Measurements from ENCODE around the gene KRTAP5-5. TPM values are rescaled to one million over a fixed set of nuclear protein-coding genes. Genes with fewer than 3 reads are reported as not detected.
A peak's percentile ranks its signal among the peaks of the same experiment; 100 is the strongest.
"Not testable (repeated sequence)": the region's sequence is repeated elsewhere in the genome, so short reads cannot be mapped to it uniquely, and the experiment has no call there.

KRTAP5-5 gene
- total RNA-seq, 1 donor from 2014 or later, result not detected

- intact Hi-C loops (cut with DNase I), result no loop called here
- no peak for DNase-seq
- ATAC-seq (ENCODE audit: poor library complexity), result no peak
Observed at GRCh38 chr11:1604181-1604580, 25.4 kb upstream of the KRTAP5-5 start.

DNA sequence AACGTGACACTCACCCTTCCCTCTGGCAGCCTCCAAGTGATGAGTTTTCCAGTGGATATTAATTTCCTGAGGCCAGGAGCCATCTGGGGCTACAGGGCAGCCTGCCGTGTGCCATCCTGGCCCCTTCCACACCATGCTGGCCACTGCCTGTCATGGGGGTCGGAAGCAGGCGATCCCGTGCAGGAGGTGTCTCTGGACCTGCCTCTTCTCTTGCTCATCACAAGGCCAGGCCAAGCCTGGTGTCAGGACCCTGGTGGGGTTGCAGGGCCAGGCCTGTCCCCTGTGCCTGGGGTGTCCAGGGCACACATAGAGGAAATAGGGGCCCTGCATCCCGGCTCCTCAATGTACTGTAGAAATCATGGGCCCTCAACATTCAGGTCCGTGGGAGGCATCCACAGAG lies 24.9 kb upstream of the KRTAP5-5 start:
- ATAC-seq (ENCODE audit: poor library complexity), result no peak
- intact Hi-C loops (cut with DNase I), result no loop called here
- DNase-seq, result no peak

- ATAC-seq (ENCODE audit: poor library complexity); intact Hi-C loops (cut with DNase I): not testable (repeated sequence)
Observed at GRCh38 chr11:1605923-1606322, 23.7 kb upstream of the KRTAP5-5 start.

GRCh38 chr11:1607156-1607845 lies 22.3 kb upstream of the KRTAP5-5 start:
- intact Hi-C loops (cut with DNase I); DNase-seq: not testable (repeated sequence)

More at GRCh38 chr11:1605923-1606322, 23.7 kb upstream of the KRTAP5-5 start:
- not testable (repeated sequence) for DNase-seq

DNA sequence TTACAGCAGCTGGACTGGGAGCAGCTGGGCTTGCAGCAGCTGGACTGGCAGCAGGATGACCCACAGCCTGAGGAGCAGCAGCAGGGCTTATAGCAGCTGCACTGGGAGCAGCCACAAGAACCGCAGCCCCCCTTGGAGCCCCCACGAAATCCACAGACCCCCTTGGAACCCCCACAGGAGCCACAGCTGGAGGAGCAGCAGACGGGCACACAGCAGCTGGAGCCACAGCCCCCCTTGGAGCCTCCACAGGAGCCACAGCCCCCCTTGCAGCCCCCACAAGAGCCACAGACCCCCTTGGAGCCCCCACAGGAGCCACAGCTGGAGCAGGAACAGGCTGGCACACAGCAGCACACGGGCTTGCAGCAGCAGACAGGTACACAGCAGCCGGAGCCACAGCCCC lies 21.7 kb upstream of the KRTAP5-5 start:
- intact Hi-C loops (cut with DNase I); DNase-seq; ATAC-seq (ENCODE audit: poor library complexity): not testable (repeated sequence)

More at GRCh38 chr11:1607156-1607845, 22.3 kb upstream of the KRTAP5-5 start:
- ATAC-seq (ENCODE audit: poor library complexity), result not testable (repeated sequence)

DNA sequence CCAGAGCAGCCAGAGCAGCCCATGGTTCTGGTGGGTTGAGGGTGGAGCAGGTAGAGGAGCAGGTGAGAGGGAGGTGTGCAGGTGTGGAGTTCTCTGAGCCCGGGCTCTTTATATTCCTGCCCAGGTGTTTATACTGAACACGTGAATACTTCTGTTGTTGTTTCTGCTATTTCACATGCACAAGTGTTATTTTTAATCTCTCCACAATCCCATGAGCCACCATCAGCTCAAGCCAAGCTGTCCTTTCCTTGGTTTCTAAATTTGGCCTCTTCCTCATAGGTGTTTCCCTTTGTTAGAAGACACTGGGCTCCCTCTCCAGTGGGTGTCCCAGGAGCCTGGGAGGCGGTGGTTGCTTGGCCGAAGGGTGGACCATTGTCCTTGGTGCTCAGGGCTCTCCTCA lies 21.2 kb upstream of the KRTAP5-5 start, which contains the start of gene KRTAP5-3:
Gene KRTAP5-3, minus strand, starts transcription at position 101 of the 400 bp plus-strand sequence. Its CDS starts 78 bp downstream, at position 23.
- intact Hi-C loops (cut with DNase I), result no loop called here
- ATAC-seq (ENCODE audit: poor library complexity), result no peak
- no peak for DNase-seq

- DNase-seq, result no peak
- intact Hi-C loops (cut with DNase I), result no loop called here
- ATAC-seq (ENCODE audit: poor library complexity), result no peak
Observed at GRCh38 chr11:1618231-1618630, 11.3 kb upstream of the KRTAP5-5 start.

- no peak for DNase-seq
- no peak for ATAC-seq (ENCODE audit: poor library complexity)
- intact Hi-C loops (cut with DNase I), result no loop called here
Observed at GRCh38 chr11:1619449-1619848, 10.1 kb upstream of the KRTAP5-5 start.

- ATAC-seq (ENCODE audit: poor library complexity) (no peak), DNase-seq (no peak)
- intact Hi-C loops (cut with DNase I), result loop anchor here (10.0 kb wide), 1 partner anchor 77 kb away; no protein-coding TSS in a partner anchor
Observed at GRCh38 chr11:1622086-1622485, 7.5 kb upstream of the KRTAP5-5 start, which contains the start of gene KRTAP5-4. Gene KRTAP5-4 (minus strand): TSS chr11:1622138. CDS start chr11:1622093, 45 bp downstream.

- DNase-seq, result no peak
- intact Hi-C loops (cut with DNase I), result loop anchor here (10.0 kb wide), 1 partner anchor 79 kb away; no protein-coding TSS in a partner anchor
- no peak for ATAC-seq (ENCODE audit: poor library complexity)
Observed at GRCh38 chr11:1623716-1624115, 5.9 kb upstream of the KRTAP5-5 start.

GRCh38 chr11:1624621-1625020 lies 5.0 kb upstream of the KRTAP5-5 start:
- ATAC-seq (ENCODE audit: poor library complexity), result no peak
- no peak for DNase-seq
- intact Hi-C loops (cut with DNase I), result loop anchor here (10.0 kb wide), 1 partner anchor 80 kb away; no protein-coding TSS in a partner anchor

GRCh38 chr11:1625541-1625940 lies 4.0 kb upstream of the KRTAP5-5 start:
- intact Hi-C loops (cut with DNase I), result loop anchor here (10.0 kb wide), 1 partner anchor 81 kb away; no protein-coding TSS in a partner anchor
- no peak for ATAC-seq (ENCODE audit: poor library complexity)
- no peak for DNase-seq

DNA sequence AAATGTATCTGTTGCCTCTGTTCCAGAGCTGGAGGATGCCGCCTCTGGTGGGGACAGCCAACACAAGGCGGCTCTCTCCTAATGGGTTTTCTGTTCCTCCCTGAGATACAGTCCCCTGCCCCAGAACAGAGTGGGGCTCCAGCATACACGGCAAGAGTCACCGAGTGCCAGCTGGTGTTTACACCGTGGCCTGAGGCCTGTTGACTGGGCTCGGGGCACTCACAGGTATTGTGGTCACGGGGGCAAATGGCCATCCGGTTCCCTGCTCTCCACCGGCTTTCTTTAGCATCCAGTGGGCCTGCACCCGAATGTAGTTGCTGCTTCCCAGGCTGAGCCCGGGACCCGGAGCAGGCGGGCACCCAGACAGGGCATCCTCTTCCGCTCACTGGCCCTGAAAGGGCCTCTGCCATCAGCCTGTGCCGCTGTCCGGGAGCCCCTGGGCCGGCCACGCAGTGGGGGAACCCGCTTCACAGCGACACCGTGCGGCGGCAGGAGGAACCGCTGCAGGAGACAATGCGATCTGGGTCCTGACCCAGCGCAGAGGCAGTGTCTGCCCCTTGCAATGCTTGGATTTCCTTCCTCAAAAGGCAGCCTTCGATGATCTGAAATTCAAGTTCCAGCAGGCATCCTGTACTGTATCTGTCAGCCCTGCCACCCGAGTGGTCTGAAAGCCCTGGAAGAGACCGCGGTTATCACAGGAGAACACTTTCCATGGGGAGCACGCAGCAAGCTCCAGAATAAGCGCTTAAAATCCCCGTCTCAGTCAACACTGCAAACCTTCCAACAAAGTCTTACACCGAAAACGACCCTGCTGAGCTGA lies 859 bp upstream of the KRTAP5-5 start:
- ATAC-seq (ENCODE audit: poor library complexity) (peak; percentile 91), DNase-seq (peak; percentile 58)
- intact Hi-C loops (cut with DNase I), result loop anchor here (10.0 kb wide), 1 partner anchor 84 kb away; no protein-coding TSS in a partner anchor

GRCh38 chr11:1630271-1630670 lies 696 bp downstream of the KRTAP5-5 start:
- no peak for DNase-seq
- intact Hi-C loops (cut with DNase I), result no loop called here

DNA sequence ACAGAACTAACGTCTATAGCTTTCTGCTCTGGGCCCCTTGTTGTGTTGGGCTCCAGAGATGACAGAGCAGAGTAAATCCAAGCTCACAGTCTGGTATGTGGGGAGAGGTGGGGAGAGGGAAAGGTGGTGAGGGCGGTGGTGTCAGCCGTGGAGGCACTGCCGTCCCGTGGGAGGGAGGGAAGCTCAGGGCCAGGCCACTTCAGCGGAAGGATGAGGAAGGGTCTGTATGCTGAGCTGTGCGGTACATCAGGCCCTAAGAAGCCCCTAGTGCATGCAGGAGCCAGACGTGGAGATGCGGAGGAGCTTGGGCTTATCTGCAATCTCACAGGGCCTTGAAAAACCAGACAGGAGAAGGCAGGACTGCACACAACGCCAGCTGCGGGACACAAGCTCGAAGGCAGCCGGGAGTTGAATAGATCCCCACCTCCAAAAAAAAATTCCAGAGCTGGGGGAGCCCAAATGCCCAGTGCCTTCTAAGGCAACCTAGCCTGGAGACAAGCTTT lies 1.5 kb downstream of the KRTAP5-5 start:
- intact Hi-C loops (cut with DNase I), result no loop called here
- ATAC-seq (ENCODE audit: poor library complexity) (no peak), DNase-seq (no peak)

More at GRCh38 chr11:1630271-1630670, 696 bp downstream of the KRTAP5-5 start:
- no peak for ATAC-seq (ENCODE audit: poor library complexity)

DNA sequence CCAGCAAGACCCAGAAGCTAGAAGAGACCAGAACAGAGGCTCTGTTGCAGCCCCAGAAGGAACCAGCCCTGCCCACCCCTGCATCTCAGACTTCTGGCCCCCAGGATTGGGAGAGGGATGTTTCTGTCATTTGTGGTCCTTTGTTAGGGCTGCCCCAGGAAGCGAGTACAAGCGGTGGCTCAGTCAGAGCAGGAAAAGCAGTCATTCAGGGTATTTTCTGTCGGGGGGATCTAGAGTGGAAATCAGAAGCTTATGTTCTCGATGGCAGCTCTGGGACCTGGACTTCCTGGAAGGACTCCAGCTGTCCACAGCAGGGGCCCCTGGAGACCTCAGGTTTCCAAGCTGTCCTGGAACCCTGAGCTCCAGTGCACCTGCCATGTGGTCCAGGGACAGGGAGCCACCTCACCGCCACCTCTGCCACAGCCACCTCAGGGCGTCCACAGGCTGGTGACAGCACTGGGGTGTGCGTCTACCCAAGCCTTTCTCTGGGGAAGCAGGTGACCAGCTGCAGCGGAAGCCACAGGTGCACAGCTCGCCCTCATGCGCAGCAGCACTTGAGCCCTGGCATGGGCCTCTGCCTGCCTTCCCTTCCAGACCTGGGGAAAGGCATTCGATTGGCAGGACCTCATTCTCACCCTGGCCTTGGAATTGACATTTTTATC lies 2.6 kb downstream of the KRTAP5-5 start:
- intact Hi-C loops (cut with DNase I), result no loop called here
- ATAC-seq (ENCODE audit: poor library complexity) (no peak), DNase-seq (no peak)

DNA sequence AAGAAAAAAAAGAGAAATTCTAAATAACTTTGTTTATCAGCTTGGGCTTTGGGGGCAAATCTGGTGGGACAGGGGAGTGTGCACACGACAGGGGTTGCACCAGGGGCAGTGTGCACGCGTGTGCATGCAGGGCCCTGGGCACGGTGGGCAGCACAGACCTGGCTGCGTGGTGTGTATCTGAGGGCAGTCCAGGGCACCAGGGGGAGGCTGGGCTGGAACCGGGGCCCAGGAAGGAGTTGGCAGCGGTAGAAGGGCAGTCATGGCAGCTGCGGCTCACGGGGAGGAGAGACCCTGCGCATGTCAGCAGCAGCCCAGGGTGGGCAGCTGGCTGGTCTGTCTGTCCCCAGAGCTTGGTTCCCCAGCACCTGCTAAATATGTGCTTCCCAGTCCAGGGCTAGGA lies 4.3 kb downstream of the KRTAP5-5 start:
- no peak for ATAC-seq (ENCODE audit: poor library complexity)
- intact Hi-C loops (cut with DNase I), result no loop called here
- DNase-seq, result no peak

- intact Hi-C loops (cut with DNase I), result no loop called here
- ATAC-seq (ENCODE audit: poor library complexity) (no peak), DNase-seq (no peak)
Observed at GRCh38 chr11:1636291-1636950, 6.8 kb downstream of the KRTAP5-5 start.
